ENCODE data around the gene OR2A5.

- peak in 1 of 4 donors; percentile 15 for TF ChIP-seq CTCF (IDR thresholded peaks at IDR 0.05)
- no peak for TF ChIP-seq POLR2A (IDR thresholded peaks at IDR 0.05)
Measured at GRCh38 chr7:144011458-144012230, 37.1 kb upstream of the OR2A5 start.
